Measurements from ENCODE around the gene ATP5F1E. TPM values are rescaled to one million over a fixed set of nuclear protein-coding genes. Genes with fewer than 3 reads are reported as not detected.

Gene ATP5F1E
- total RNA-seq, 6 donors from 2014 or later, result 18.9 to 75.0 (median 32.3) TPM

DNA sequence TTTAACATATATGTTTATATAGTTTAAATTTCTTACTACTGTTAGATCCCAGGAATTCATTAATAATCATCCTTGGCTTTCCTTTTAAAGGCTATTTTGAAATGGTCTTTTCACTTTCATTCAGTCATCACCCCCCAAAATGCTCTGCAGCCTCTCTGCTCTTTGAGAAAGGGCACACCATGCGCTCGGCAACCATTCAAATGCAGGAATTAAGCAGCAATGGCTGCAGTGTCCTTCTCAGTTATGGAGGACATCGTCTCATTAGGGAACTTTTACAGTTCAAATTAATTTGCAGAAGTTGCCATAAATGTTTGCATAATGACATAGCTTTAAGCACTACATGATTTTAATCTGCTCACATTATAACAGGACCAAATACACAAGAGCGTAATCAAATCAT lies 6.6 kb downstream of the ATP5F1E start:
- no peaks in the 10 kb centered on the region for H3K27me3 ChIP-seq
- peaks cover 14 to 86% (median 46%) of the 10 kb centered on the region in 4 donors for H3K36me3 ChIP-seq
- peaks cover 26 to 39% (median 31%) of the 10 kb centered on the region in 4 donors for H3K4me1 ChIP-seq
- WGBS, 2 donors, result 96 to 97% methylated on average over 4 of the region's 4 CpGs
- no peaks in the 10 kb centered on the region for H3K9me3 ChIP-seq
- TF ChIP-seq POLR2A (IDR thresholded peaks at IDR 0.05), result no peak
- no peak for TF ChIP-seq EP300 (IDR thresholded peaks at IDR 0.05)
- no peak for TF ChIP-seq POLR2AphosphoS5 (IDR thresholded peaks at IDR 0.05)
- TF ChIP-seq, protein P1, sequence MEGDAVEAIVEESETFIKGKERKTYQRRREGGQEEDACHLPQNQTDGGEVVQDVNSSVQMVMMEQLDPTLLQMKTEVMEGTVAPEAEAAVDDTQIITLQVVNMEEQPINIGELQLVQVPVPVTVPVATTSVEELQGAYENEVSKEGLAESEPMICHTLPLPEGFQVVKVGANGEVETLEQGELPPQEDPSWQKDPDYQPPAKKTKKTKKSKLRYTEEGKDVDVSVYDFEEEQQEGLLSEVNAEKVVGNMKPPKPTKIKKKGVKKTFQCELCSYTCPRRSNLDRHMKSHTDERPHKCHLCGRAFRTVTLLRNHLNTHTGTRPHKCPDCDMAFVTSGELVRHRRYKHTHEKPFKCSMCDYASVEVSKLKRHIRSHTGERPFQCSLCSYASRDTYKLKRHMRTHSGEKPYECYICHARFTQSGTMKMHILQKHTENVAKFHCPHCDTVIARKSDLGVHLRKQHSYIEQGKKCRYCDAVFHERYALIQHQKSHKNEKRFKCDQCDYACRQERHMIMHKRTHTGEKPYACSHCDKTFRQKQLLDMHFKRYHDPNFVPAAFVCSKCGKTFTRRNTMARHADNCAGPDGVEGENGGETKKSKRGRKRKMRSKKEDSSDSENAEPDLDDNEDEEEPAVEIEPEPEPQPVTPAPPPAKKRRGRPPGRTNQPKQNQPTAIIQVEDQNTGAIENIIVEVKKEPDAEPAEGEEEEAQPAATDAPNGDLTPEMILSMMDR (IDR thresholded peaks at IDR 0.05), result no peak
- H3K27ac ChIP-seq, result no peak overlapping the region
- H3K4me3 ChIP-seq, result no peak overlapping the region
- ATAC-seq (ENCODE audit: low FRiP score in 2 of 2), result no peak
- no peak for DNase-seq

DNA sequence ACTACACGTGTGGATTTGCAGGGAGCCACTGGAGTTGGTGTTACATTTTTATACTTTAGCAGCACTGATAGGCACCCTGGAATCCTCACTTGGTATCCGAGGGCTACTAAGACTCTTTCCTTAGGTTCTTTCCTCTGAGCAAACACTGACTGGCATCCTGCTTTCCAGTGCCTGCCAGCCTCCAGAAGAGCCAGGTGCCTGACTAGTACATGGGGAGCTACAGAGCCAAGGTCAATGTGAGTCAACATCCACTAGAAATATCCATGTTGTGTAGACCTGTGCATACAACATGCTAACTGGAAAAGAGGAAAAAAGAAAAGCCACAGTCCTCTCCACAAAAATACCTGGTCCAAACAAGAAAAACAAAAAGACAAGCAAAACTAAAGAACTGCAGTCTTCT lies 7.0 kb downstream of the ATP5F1E start:
- DNase-seq (no peak), ATAC-seq (ENCODE audit: low FRiP score in 2 of 2) (no peak)
- TF ChIP-seq, protein P1 (IDR thresholded peaks at IDR 0.05), result no peak
- no peak for TF ChIP-seq POLR2A (IDR thresholded peaks at IDR 0.05)
- no peak for TF ChIP-seq EP300 (IDR thresholded peaks at IDR 0.05)
- no peak for TF ChIP-seq POLR2AphosphoS5 (IDR thresholded peaks at IDR 0.05)
- WGBS, 2 donors, result 74 to 87% methylated on average over 2 of the region's 2 CpGs
- H3K4me1 ChIP-seq, result peaks cover 22 to 37% (median 27%) of the 10 kb centered on the region in 4 donors
- H3K9me3 ChIP-seq, result no peaks in the 10 kb centered on the region
- no peak overlapping the region for H3K4me3 ChIP-seq
- H3K36me3 ChIP-seq, result peaks cover 14 to 82% (median 45%) of the 10 kb centered on the region in 4 donors
- no peak overlapping the region for H3K27ac ChIP-seq
- no peaks in the 10 kb centered on the region for H3K27me3 ChIP-seq

DNA sequence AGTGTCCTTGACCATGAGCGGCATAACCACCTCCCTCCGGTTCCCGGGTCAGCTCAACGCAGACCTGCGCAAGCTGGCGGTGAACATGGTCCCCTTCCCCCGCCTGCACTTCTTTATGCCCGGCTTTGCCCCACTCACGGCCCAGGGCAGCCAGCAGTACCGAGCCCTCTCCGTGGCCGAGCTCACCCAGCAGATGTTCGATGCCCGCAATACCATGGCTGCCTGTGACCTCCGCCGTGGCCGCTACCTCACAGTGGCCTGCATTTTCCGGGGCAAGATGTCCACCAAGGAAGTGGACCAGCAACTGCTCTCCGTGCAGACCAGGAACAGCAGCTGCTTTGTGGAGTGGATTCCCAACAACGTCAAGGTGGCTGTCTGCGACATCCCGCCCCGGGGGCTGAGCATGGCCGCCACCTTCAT lies 8.0 kb downstream of the ATP5F1E start:
- Histone ChIP-seq H3K4me1 (peaks cover 12 to 28% (median 17%) of the 10 kb centered on the region in 4 donors), H3K9me3 (no peaks in the 10 kb centered on the region), H3K36me3 (peaks cover 14 to 72% (median 40%) of the 10 kb centered on the region in 4 donors), H3K27ac (no peak overlapping the region), H3K4me3 (no peak overlapping the region), H3K27me3 (no peaks in the 10 kb centered on the region)
- 97 to 98% methylated on average over 15 to 23 of the region's 24 CpGs for WGBS, 2 donors
- DNase-seq, result peak in 1 of 2 donors; percentile 63
- TF ChIP-seq EP300 (IDR thresholded peaks at IDR 0.05), result no peak
- TF ChIP-seq, protein P1 (IDR thresholded peaks at IDR 0.05), result no peak
- TF ChIP-seq POLR2A (IDR thresholded peaks at IDR 0.05), result no peak
- no peak for TF ChIP-seq POLR2AphosphoS5 (IDR thresholded peaks at IDR 0.05)
- peak in 1 of 2 donors; percentile 30 for ATAC-seq (ENCODE audit: low FRiP score in 2 of 2)

DNA sequence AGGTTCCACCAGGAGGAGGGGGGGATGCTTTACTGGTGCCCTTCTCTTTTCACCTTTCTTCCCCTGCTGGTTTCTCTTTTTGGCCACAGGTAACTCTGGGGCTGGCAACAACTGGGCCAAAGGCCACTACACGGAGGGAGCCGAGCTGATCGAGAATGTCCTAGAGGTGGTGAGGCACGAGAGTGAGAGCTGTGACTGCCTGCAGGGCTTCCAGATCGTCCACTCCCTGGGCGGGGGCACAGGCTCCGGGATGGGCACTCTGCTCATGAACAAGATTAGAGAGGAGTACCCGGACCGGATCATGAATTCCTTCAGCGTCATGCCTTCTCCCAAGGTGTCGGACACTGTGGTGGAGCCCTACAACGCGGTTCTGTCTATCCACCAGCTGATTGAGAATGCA lies 8.5 kb downstream of the ATP5F1E start:
- WGBS, 2 donors, result 97% methylated on average over 13 of the region's 13 CpGs
- Histone ChIP-seq H3K27me3 (no peaks in the 10 kb centered on the region), H3K4me3 (no peak overlapping the region), H3K4me1 (peaks cover 7 to 23% (median 12%) of the 10 kb centered on the region in 4 donors), H3K9me3 (no peaks in the 10 kb centered on the region), H3K36me3 (peaks cover 14 to 67% (median 40%) of the 10 kb centered on the region in 4 donors), H3K27ac (no peak overlapping the region)
- ATAC-seq (ENCODE audit: low FRiP score in 2 of 2), result no peak
- TF ChIP-seq POLR2A (IDR thresholded peaks at IDR 0.05), result no peak
- TF ChIP-seq, protein P1 (IDR thresholded peaks at IDR 0.05), result no peak
- no peak for TF ChIP-seq POLR2AphosphoS5 (IDR thresholded peaks at IDR 0.05)
- no peak for TF ChIP-seq EP300 (IDR thresholded peaks at IDR 0.05)
- DNase-seq, result peak in 1 of 2 donors; percentile 48

DNA sequence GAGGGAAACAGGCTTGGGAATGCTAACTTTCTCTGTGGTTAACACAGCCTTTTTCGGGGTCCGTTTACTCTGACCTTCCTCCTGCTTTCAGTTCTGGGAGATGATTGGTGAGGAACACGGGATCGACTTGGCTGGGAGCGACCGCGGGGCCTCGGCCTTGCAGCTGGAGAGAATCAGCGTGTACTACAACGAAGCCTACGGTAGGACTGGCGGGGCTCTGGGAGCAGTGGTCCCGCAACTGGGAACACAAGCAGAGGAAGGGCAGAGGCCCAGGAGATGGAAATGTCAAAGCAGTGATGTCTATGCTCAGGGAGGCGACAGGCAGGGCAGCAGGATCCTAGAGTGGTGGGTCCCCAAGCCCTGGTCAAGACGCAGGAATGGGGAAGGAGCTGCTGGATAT lies 9.4 kb downstream of the ATP5F1E start:
- Histone ChIP-seq H3K9me3 (no peaks in the 10 kb centered on the region), H3K27me3 (no peaks in the 10 kb centered on the region), H3K36me3 (peaks cover 14 to 58% (median 39%) of the 10 kb centered on the region in 4 donors), H3K4me1 (peaks cover 0 to 14% (median 7%) of the 10 kb centered on the region in 4 donors), H3K27ac (no peak overlapping the region), H3K4me3 (no peak overlapping the region)
- WGBS, 2 donors, result 91 to 97% methylated on average over 15 of the region's 15 CpGs
- ATAC-seq (ENCODE audit: low FRiP score in 2 of 2), result no peak
- peak in 1 of 2 donors; percentile 59 for DNase-seq
- TF ChIP-seq EP300 (IDR thresholded peaks at IDR 0.05) (no peak), POLR2A (IDR thresholded peaks at IDR 0.05) (no peak), POLR2AphosphoS5 (IDR thresholded peaks at IDR 0.05) (no peak)
- TF ChIP-seq, protein P1 (IDR thresholded peaks at IDR 0.05), result no peak

Data from upper lobe of left lung (tissue), 6 donors.